SKM-1 treated with dmso at 0.1 percent for 144 hours (cell line): ENCODE results near the gene MAEA.
"Not testable (repeated sequence)": the region's sequence is repeated elsewhere in the genome, so short reads cannot be mapped to it uniquely, and the experiment has no call there.

Experiments used
- DNase-seq: peaks from one replicate; lab custom pipeline; 2025; ENCODE audit not compliant: unreplicated experiment; lab: John Stamatoyannopoulos, UW

The MAEA gene

DNA sequence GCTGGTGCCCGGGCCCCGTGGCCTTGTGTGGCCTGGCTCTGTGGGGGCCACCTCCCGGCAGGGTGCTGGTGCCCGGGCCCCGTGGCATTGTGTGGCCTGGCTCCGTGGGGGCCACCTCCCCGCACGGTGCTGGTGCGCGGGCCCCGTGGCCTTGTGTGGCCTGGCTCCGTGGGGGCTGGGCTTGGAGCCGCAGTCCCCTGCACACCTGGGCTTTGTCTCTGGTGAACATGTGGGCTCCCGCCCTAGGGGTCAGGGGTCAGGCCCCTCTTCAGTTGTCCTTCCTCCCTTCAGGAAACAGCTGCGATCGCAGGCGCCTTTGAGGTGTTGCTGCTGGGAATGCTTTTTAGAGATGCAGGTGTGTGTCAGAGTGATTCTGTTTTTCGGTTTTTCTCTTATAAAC is 74.5 kb downstream of the MAEA start:
- no peak for DNase-seq

DNA sequence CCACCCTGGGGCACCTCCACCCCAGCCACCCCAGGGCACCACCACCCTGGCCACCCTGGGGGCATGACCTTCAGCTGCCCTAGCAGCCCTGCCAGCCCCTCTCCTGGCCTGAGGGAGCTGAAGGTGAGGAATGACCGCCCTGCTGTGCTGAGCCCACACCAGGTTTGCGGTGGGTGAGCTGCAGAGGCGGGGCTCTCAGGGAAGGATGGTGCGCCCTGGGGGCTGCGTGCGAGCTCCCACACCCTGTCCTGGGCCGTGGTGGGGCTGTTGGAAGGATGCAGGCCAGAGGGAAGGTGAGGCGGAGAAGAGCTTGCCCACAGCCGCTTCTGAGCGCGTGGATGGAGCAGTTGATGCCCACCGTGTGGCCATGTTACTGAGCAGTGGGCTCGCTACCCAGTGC is 75.1 kb downstream of the MAEA start:
- no peak for DNase-seq

DNA sequence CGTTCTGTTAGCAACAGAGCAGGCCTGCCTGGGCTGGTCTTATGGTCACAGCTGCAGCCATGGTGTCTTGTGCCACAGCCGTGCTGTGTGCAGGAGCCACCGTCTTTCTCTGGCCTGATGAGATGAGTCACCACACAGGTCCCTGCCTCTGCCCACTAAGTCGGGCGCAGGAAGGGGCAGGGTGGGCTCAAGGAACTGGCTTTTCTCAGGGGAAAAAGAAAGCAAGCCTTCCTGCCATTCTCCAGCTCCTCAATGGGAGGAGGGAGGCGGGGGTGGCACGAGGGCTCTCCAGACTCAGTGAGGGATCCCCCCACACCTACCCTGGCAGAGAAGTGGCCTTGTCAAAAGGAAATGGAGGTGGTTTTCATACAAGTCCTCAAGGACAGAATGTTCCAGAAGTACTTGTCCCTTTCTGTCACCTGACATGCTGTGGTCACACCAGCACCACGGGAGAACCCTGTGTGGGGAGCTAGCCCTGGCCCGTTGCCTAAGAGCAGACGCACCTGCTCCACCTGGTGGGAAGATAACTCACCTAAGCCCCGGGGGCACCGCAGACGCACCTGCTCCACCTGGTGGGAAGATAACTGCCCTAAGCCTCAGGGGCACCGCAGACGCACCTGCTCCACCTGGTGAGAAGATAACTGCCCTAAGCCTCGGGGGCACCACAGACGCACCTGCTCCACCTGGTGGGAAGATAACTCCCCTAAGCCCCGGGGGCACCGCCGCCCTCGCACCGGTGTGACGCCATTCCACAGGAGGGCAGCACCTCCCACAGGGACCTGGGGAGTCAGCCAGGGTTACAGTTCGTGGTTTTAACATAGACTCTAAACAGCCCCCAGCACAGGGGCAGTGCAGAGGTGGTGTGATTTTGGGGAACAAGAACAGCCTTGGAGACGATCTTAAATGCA is 75.8 kb downstream of the MAEA start:
- DNase-seq: no peak

DNA sequence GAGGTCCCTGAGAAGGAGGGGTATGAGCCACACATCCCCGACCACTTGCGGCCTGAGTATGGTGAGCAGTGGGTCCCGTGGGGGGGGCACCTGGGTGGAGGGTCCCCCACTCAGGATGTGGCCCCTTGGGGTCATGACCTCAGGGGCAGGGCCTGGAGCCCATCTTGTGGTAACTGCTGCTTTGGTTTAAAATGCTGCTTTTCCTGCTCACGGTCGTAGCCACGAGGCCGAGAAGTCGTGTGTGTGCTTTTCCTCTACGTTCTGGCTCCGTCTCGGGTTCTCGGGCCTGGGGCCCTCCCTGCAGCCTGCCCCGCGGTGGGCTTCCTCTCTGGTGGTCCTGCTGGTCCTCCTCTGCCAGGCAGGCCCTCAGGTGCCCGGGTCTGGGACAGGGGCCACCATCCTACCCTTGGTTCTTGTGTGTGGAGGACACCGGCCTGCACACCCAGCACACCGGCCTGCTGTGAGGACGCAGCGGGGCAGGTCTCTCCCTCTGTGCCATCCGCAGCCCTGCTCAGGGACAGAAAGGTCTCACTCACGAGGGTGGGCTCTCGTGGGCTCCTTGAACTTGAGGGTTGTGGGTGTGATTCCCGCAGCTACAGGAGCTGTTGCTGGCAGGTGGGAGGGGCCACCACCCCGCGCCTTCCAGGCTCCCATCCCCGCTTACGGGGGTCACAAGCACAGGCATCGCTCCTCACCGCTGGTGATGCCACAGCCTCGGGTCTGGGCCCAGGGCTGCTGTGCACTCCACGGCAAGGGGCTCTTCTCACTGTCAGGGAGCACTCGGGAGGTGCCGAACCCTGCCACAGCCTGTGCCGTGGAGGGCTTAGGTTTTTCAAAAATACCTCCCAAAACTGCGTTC is 76.9 kb downstream of the MAEA start:
- no peak for DNase-seq

DNA sequence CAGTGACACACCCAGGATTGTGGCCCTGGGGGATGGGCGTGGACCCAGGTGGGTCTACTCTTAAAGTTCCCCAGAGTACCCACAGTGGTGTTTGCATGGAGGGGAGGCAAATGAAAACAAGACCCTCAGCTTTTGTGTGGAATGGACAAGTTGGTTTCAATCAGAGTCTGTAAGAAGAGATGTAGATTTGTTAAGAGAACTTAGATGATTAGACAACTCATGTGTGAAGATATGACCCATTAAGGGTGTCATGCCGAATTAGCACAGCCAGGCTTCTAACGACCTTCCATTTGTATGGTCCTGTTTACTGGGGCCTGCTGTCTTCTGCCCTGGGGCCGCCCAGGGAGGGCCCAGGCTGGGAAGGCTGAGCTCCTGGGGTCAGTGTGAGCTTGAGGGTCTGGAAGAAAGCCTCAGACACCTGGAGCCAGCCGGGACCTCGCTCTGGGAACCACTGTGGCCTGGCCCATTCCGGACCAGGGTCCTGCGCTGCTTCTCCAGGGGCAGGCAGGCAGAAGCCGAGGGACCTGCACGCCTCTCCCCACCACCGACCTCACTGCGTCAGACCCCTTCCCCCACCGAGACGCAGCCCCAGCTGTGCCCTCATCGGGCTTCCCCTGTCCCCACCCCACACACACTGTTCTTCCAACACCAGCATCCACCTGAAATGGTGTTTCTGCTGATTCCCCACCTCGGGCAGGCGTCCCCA is 77.7 kb downstream of the MAEA start:
- DNase-seq: no peak

DNA sequence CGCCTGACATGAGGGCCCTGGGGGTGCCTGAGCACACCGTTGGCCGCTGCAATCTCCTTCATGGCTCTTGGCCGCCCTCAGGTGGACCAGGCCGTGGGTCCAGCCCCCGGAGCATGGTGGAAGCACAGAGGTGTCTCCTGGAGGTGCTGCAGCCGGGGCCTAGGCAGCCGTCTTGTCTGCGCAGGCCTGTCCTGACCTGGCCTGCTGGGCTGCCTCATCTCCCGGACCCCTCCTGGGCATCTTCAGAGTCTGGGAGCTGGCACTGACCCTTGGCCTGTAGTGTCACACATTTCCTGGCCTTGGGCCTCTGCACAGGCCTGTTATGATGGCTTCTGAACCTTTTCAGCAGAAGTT is 78.2 kb downstream of the MAEA start:
- no peak for DNase-seq

DNA sequence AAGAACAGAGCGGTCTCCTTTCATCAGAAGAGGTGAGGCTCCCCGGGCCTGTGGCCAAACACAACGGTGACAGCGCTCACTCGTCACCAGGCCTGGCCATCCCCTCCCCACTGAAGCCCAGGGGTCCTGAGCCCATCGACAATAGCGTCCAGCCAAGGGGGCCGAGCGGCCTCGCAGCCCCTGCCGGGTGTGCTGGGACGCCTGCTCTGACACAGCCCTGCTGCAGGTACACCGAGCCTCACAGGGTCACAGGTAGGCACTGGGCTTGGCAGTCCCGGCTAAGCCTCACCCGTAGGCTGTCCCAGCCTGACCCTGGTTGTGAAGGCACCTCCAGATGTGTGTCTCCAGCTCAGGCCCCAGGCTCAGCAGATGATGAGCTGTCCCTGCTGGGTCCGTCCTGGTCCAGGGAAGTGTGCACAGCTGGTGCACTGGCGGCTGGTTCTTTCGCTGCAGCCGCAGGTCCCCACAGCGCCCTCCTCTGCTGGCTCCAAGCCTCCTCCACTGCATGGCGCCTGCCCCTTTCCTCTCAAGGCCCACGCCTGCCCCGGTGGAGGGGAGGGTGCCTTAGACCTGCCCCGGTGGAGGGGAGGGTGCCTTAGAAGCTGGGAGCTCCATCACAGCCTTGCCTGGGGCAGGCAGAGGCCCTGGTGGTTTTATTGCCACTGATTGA is 78.9 kb downstream of the MAEA start:
- no peak for DNase-seq

DNA sequence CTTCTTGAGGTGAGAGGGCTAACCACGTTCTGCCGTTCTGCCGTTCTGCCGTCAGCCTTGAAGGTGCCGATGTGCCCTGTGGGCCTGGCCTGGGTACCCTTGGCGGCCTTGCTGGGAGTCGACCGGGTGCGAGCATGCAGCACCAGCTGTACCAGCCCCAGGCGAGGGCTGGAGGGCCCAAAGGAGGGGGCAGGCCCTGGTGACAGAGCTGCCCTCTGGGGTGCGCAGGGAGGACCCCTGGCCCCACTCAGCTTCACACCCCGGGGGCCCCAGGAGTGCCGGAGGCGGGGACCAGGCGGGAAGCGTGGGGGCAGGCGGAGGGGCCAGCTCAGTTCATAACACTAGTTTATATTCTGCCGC is 79.4 kb downstream of the MAEA start:
- no peak for DNase-seq

DNA sequence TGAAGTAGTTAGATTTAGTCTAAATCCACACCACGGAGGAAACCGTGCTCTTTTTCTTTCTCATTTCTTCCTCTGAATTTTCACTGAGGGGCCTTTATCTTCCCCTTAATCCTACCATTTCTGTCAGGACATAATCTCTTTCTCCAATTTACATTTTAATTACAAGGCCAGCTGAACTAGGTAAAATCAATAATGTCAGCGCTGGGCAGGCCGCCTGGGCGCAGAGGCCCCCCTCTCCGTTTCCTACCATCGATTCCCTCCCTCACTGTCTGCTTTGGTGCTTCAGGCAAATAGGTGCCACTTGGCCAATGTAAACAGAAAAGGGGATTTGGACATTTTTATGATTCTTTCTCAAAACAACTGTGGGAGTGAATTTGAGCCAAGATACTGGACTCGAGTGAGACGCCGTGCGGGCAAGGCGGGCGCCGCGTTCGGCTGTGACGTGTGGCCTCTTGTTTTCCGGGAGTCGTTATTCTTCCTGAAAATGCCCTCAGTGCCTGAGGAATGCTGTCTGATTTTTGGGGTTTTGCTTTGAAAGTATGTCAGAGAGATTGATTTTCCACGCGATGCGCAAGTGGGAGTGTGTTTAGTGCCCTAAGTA is 79.9 kb downstream of the MAEA start:
- DNase-seq: no peak

DNA sequence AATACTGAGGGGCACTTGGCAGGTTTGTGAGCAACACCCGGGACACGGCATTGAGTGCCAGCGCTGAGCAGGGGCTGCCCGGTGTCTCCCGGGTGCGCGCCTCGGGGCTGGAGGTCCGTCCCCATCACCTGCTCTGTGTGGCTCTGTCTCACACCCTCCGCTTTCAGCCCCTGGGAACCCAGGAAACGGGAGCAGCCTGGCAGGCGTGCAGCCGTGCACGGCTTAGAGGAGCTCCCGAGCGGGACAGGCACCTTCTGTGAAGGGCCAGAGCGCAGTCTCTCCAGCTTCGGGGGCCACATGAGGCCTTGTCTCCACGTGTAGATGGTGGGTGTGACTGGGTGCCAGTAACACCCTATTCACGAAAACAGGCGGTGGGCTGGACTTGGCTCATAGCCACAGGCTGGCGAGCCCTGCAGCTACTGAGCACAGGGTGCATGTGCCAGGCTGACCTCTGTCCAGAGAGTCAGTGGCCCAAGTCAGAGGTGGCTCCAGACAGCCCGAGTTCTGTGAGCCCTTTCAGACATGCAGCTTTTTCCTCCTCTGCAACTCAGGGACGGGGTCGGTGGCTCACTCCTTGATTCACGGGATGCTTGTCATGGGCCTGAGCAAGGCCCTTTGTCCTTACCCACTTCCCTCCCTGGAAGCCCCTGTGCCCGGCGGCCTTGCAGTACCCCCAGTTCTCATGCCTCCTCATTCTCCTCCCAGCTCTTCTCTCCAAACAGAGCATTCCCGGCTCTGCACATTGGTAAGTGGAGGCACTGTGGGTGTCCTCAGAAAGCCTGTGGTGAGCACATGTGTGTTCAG is 80.8 kb downstream of the MAEA start:
- no peak for DNase-seq

DNA sequence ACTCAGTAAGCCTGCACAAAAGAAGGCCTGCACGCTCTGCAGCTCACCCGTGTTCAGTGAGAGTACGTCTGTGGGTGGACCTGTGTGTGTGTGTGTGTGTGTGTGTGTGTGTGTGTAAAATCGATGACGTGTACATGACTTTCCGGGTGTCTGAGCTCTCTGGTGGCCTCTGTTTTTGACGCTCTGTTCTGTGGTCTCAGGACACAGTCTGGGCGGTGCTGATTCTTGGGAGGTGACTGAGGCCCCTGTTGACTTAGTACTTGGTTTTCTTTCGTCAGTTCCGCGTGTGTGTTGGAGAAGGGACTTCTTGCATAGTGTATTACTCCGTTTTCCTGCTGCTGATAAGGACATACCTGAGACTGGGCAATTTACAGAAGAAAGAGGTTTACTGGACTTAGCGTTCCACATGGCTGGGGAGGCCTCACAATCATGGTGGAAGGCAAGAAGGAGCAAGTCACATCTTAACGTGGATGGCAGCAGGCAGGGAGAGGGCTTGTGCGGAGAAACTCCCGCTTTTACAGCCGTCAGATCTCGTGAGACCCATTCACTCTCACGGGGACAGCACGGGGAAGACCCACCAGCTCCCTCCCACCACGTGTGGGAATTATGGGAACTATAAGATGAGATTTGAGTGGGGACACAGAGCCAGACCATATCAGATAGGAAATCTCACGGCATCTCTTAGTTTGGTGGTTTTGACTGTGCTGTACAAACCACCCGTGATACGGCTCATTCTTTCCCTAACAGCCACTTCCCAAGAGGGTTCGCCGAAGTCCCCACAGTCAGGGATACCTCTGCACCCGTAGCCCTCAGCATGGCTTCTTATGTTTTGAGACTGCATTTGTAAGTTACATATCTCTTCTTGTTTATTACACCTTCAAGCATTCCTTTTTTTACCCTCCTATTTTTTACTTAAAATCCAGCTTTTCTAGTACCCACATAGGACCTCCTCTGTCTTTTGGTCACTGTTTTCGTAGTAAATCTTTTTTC is 81.8 kb downstream of the MAEA start:
- no peak for DNase-seq

DNA sequence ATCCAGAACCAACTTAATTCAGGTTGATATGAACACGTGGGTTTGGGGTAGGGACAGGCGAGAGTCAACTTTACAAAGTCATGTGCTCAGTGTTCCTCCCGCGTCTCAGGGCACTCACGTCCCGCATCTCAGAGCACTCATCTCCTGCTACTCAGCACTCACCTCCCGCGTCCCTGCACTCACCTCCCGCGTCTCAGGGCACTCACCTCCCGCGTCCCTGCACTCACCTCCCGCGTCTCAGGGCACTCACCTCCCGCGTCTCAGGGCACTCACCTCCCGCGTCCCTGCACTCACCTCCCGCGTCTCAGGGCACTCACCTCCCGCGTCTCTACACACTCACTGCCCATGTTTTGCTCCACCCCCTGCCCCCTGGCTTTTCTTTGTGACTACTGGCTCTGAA is 82.9 kb downstream of the MAEA start:
- DNase-seq: not testable (repeated sequence)

DNA sequence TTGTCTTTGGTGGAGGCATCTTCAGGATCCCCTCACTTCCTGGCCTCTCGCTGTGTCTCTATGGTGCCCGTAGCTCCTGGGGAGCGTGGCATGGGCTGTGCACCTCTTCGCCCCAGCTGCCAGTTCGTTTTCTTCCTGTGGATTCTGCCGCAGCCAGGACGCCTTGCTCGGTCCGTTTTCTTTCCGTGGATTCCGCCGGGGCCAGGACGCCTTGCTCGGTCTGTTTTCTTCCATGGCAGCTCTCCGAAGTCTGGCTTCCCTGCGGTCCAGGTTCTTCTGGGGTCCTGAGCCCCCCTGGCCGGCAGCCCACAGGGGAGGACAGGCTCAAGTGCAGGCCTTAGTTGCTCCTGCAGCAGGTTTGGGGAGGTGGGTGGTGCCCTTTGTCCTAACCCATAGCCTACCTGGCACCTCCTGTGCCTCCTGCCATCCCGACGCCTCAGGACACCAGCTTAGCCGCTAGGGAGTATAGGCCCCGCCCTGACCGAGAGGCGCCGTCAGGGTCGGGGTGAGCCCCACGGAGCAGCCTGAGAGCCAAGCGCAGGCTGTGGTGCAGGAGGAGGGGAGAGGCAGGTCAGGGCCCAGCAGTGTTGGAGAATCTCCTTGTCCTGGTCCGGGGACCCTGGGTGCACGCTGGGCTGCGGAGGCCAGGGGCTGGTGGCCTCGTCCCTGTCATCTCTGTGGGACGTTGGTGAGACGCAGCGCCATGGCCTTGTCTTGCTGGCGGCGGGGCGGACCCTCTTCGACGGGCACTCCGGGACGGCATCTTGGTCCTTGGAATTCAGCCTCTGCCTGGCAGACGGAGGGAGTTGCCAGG is 84.4 kb downstream of the MAEA start:
- DNase-seq: no peak

DNA sequence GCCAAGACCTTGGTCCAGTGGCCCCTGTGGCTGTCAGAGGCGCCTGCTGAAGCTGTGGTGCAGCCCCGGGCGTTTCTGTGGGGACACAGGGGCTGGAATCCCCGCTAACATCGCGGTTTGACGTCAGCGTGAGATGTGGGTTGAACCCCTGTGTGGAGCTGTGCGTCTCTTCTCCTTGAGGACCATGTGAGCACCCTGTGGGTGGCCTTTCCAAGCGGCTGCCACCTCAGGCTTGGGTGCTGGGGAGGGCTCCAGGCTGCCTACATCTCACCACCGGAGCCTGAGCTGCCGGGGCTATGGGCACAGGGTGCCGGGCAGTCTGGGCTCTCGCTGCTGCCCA is 85.0 kb downstream of the MAEA start:
- no peak for DNase-seq

DNA sequence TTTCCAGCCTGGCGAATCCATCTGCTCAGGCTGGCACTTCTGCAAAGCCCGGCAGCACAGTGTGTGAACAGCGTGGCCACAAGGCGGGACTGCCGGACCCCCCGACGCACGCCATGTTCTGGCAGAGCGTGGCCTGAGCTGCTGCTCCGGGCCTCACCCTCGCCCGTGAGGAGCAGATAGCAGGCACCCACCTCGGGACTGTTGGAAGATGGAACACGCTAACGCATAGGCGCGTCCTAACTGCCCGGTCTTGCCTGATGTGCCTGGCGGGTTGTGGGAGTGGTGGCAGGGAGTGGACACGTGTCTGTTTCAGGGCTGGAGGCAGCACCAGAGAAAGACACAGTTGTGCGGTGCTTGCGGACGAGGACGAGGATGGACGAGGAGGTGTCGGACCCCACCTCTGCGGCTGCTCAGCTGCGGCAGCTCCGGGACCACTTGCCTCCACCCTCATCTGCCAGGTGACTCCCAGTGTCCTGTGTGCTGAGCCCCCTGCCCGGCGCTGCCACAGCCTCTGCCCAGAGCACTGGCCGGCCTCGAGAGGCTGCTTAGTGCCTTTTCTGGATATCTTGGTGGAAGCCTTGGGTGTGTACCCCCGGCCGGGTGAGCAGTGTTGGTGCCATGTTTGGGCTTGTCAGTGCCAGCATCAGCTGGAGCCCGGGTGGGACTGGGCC is 85.5 kb downstream of the MAEA start:
- DNase-seq: no peak

DNA sequence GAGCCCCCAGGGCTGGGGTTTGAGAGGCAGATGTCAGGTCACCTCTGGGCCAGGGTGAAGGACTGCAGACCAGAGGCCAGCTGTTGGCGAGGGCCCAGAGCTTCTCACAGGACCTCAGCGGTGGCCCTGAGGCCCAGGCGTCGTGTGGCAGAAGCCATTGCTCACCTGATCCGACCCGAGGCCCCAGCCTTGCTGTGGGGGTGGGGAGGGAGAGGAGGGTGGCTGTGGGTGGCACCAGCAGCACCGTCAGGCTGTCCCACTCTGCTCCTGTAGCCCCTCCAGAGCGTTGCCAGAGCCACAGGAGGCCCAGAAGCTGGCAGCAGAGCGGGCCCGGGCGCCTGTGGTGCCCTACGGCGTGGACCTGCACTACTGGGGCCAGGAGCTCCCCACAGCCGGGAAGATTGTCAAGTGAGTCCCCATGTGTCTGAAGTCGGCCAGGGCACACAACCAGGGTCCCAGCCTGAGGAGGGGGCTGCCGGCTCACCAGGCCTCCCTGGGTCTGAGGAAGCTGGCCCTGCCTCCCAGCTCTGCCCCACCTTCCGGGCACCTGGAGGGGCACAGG is 86.2 kb downstream of the MAEA start:
- DNase-seq: no peak

DNA sequence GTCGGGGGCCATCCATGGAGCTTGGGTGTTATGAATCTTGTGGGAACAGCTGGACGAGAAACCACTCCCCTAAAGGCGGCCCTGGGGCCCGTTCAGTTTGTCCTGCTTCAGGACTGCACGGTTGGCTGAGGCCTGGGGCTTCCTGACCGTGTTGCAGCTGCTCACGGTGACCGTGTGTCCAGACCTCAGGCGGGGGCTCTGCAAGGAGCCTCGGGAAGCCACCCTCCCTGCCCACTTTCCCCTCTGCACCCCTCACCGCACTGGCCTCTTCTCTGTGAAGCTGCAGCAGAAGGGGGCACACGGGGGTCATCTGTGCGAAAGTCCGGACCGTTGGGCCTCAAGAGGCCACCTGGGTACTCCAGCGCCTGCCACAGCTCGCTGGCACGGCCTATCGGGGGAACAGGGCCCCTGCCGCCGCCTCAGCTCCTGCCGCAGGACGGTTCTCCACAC is 86.7 kb downstream of the MAEA start:
- DNase-seq: no peak
